Measurements from ENCODE around the gene ZNF598.

DNA sequence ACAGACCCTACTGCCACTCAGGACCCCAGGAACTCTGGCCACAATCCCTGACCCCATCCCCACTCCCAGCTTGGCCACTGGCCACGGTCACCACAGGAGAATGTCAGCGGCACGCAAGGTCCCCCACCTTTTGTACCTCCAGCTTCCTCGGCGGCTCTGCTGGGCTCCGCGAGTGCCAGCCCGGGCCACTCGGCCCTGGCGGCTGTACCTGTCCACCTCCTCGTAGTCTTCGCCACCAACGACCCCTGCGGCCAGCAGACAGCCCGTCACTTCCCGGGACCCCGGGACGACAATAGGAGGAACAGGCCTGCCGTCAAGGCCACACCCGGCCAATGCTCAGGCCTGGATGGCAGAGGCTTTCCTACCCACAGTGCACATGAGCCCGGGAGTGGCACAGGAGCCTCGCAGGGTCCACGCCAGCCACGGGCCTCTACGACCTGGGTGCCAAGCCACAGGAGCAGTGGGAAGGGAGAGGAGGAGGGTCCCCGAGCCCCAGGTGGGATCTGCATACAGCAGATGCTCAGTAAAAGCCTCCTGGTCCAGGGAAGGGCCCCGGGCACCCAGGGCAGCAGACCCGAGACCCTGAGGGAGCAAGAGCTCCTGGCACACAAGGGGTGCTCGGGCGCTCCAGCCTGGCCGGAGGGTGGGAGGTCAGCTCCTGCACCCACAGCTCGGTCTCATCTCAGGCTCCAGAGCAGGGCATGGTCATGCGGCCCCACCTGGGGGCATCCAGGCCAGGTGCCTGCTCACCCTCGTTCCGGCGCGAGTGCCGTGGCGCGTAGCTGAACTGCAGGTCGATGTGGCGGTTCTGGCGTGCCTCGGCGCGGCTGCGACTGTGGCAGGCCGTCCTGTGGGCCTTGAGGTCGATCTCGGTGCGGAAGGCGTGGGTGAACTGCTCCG is 7.9 kb downstream of the ZNF598 start:
- TF ChIP-seq, protein P1, sequence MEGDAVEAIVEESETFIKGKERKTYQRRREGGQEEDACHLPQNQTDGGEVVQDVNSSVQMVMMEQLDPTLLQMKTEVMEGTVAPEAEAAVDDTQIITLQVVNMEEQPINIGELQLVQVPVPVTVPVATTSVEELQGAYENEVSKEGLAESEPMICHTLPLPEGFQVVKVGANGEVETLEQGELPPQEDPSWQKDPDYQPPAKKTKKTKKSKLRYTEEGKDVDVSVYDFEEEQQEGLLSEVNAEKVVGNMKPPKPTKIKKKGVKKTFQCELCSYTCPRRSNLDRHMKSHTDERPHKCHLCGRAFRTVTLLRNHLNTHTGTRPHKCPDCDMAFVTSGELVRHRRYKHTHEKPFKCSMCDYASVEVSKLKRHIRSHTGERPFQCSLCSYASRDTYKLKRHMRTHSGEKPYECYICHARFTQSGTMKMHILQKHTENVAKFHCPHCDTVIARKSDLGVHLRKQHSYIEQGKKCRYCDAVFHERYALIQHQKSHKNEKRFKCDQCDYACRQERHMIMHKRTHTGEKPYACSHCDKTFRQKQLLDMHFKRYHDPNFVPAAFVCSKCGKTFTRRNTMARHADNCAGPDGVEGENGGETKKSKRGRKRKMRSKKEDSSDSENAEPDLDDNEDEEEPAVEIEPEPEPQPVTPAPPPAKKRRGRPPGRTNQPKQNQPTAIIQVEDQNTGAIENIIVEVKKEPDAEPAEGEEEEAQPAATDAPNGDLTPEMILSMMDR (IDR thresholded peaks at IDR 0.05; ENCODE audit: poor library complexity, severe bottlenecking), result no peak
- TF ChIP-seq SMC3 (conservative IDR thresholded peaks at IDR 0.05; ENCODE audit: poor library complexity), result no peak
